GM18507 (cell line): ENCODE data around the gene ETV3.
A peak's percentile ranks its signal among the peaks of the same experiment; 100 is the strongest.

Experiments
- DNase-seq: peaks from one replicate; pipeline ENCODE4 v3.0.0; 2011; ENCODE audit warnings: low read depth; ENCODE audit not compliant: insufficient read length; ENCODE audit errors: extremely low spot score
- FAIRE-seq: peaks from 2 replicates; lab custom pipeline; 2011; peaks lifted over from hg19 to GRCh38; lab: Jason Lieb, UNC

Gene ETV3

DNA sequence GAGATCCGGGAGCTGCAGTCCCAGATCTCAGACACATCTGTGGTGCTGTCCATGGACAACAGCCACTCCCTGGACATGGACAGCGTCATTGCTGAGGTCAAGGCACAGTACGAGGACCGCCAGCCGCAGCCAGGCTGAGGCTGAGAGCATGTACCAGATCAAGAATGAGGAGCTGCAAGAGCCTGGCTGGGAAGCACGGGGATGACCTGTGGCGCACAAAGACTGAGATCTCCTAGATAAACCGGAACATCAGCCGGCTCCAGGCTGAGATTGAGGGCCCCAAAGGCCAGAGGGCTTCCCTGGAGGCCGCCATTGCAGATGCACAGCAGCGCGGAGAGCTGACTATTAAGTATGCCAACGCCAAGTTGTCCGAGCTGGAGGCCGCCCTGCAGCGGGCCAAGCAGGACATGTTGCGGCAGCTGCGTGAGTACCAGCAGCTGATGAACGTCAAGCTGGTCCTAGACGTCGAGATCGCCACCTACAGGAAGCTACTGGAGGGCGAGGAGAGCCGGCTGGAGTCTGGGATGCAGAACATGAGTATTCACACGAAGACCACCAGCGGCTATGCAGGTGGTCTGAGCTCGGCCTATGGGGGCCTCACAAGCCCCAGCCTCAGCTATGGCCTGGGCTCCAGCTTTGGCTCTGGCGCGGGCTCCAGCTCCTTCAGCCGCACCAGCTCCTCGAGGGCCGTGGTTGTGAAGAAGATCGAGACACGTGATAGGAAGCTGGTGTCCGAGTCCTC, 64.1 kb downstream of the ETV3 start:
- no peak for DNase-seq
- peak; percentile 67 for FAIRE-seq
